ENCODE data around the gene SLC44A5. TPM values are rescaled to one million over a fixed set of nuclear protein-coding genes. Genes with fewer than 3 reads are reported as not detected.
"Not testable (repeated sequence)": the region's sequence is repeated elsewhere in the genome, so short reads cannot be mapped to it uniquely, and the experiment has no call there.

SLC44A5 gene
- total RNA-seq, 1 donor from 2014 or later = 4.1 TPM

GRCh38 chr1:75412616-75413015 lies 198.3 kb downstream of the SLC44A5 start:
- DNase-seq (ENCODE audit: low spot score in 2 of 2, unreplicated experiment in 2 of 2) = no peak
- TF ChIP-seq, protein P1, sequence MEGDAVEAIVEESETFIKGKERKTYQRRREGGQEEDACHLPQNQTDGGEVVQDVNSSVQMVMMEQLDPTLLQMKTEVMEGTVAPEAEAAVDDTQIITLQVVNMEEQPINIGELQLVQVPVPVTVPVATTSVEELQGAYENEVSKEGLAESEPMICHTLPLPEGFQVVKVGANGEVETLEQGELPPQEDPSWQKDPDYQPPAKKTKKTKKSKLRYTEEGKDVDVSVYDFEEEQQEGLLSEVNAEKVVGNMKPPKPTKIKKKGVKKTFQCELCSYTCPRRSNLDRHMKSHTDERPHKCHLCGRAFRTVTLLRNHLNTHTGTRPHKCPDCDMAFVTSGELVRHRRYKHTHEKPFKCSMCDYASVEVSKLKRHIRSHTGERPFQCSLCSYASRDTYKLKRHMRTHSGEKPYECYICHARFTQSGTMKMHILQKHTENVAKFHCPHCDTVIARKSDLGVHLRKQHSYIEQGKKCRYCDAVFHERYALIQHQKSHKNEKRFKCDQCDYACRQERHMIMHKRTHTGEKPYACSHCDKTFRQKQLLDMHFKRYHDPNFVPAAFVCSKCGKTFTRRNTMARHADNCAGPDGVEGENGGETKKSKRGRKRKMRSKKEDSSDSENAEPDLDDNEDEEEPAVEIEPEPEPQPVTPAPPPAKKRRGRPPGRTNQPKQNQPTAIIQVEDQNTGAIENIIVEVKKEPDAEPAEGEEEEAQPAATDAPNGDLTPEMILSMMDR (IDR thresholded peaks at IDR 0.05; ENCODE audit: unreplicated experiment) = no peak
- no peaks in the 10 kb centered on the region for H3K27me3 Mint-ChIP-seq (ENCODE audit: low read depth)
- peaks cover 12% of the 10 kb centered on the region for H3K9me3 Mint-ChIP-seq
- no peak overlapping the region for H3K27ac Mint-ChIP-seq
- H3K4me1 Mint-ChIP-seq = no peaks in the 10 kb centered on the region
- no peak overlapping the region for H3K4me3 Mint-ChIP-seq
- no peaks in the 10 kb centered on the region for H3K36me3 Mint-ChIP-seq

DNA sequence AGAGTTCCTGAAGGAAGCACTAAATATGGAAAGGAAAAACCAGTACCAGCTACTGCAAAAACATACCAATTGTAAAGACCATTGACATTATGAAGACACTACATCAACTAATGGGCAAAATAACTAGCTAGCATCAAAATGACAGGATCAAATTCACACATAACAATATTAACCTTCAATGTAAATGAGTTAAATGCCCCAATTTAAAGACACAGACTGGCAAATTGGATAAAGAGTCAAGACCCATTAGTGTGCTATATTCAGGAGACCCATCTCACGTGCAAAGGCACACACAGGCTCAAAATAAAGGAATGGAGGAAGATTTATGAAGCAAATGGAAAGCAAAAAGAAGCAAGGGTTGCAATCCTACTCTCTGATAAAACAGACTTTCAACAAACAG lies 206.2 kb downstream of the SLC44A5 start:
- not testable (repeated sequence) for H3K27me3 Mint-ChIP-seq (ENCODE audit: low read depth); H3K4me3 Mint-ChIP-seq; H3K27ac Mint-ChIP-seq; DNase-seq (ENCODE audit: low spot score in 2 of 2, unreplicated experiment in 2 of 2); H3K4me1 Mint-ChIP-seq; H3K36me3 Mint-ChIP-seq
- H3K9me3 Mint-ChIP-seq = peaks cover 33% of the 10 kb centered on the region

DNA sequence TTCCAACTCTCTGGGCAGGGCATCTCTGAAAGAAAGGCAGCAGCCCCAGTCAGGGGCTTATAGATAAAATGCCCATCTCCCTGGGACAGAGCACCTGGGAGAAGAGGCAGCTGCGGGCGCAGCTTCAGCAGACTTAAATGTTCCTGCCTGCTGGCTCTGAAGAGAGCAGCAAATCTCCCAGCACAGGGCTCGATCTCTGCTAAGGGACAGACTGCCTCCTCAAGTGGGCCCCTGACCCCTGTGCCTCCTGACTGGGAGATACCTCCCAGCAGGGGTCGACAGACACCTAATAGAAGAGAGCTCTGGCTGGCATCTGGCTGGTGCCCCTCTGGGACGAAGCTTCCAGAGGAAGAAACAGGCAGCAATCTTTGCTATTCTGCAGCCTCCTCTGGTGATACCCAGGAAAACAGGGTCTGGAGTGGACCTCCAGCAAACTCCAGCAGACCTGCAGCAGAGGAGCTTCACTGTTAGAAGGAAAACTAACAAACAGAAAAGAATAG lies 207.7 kb downstream of the SLC44A5 start:
- not testable (repeated sequence) for DNase-seq (ENCODE audit: low spot score in 2 of 2, unreplicated experiment in 2 of 2); H3K4me1 Mint-ChIP-seq; H3K27ac Mint-ChIP-seq; H3K36me3 Mint-ChIP-seq; H3K4me3 Mint-ChIP-seq; H3K27me3 Mint-ChIP-seq (ENCODE audit: low read depth)
- peaks cover 33% of the 10 kb centered on the region for H3K9me3 Mint-ChIP-seq

GRCh38 chr1:75400716-75401115 lies 210.2 kb downstream of the SLC44A5 start:
- Mint-ChIP-seq H3K27ac (no peak overlapping the region), H3K4me3 (no peak overlapping the region)
- TF ChIP-seq, protein P1 (IDR thresholded peaks at IDR 0.05; ENCODE audit: unreplicated experiment) = no peak

DNA sequence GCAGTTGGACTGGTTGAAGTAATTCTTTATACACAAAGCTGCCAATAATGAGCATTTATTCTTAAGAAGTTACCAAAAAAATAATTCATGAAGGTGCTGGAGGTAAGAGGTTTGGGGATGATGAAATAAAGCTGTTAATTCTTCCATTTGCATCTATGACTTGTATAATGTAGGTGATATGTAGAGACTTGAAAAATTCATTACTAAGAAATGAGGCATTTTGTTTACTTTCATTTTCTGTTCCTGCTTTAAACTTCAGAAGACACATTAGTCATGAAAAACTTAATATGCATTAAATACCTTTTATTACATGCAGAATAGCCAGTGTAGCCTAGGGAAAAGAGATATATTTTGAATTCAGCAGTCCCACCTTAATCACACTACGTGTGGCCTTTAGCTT lies 214.2 kb downstream of the SLC44A5 start:
- no peak overlapping the region for H3K4me3 Mint-ChIP-seq
- H3K27ac Mint-ChIP-seq = no peak overlapping the region
- no peaks in the 10 kb centered on the region for H3K4me1 Mint-ChIP-seq
- H3K9me3 Mint-ChIP-seq = peaks cover 4% of the 10 kb centered on the region
- TF ChIP-seq, protein P1 (IDR thresholded peaks at IDR 0.05; ENCODE audit: unreplicated experiment) = no peak
- no peaks in the 10 kb centered on the region for H3K27me3 Mint-ChIP-seq (ENCODE audit: low read depth)
- no peaks in the 10 kb centered on the region for H3K36me3 Mint-ChIP-seq
- DNase-seq (ENCODE audit: low spot score in 2 of 2, unreplicated experiment in 2 of 2) = no peak

More at GRCh38 chr1:75400716-75401115, 210.2 kb downstream of the SLC44A5 start:
- no peak for DNase-seq (ENCODE audit: low spot score in 2 of 2, unreplicated experiment in 2 of 2)
- Mint-ChIP-seq H3K27me3 (ENCODE audit: low read depth) (no peaks in the 10 kb centered on the region), H3K9me3 (peaks cover 9% of the 10 kb centered on the region), H3K36me3 (no peaks in the 10 kb centered on the region), H3K4me1 (no peaks in the 10 kb centered on the region)

- Mint-ChIP-seq H3K27me3 (ENCODE audit: low read depth) (no peaks in the 10 kb centered on the region), H3K9me3 (peaks cover 9% of the 10 kb centered on the region), H3K4me3 (no peak overlapping the region), H3K4me1 (no peaks in the 10 kb centered on the region), H3K36me3 (no peaks in the 10 kb centered on the region), H3K27ac (no peak overlapping the region)
- DNase-seq (ENCODE audit: low spot score in 2 of 2, unreplicated experiment in 2 of 2) = no peak
- TF ChIP-seq, protein P1 (IDR thresholded peaks at IDR 0.05; ENCODE audit: unreplicated experiment) = no peak
Observed at GRCh38 chr1:75396260-75396659, 214.7 kb downstream of the SLC44A5 start.
